ENCODE data around the gene NAIF1. TPM values are rescaled to one million over a fixed set of nuclear protein-coding genes. Genes with fewer than 3 reads are reported as not detected.

The NAIF1 gene
- polyA plus RNA-seq, 3 donors = 4.8 to 6.6 (median 5.1) TPM

Other genes with a start within 250 kb of the NAIF1 start
- gene ENG, start 212.7 kb downstream of the NAIF1 start, polyA plus RNA-seq = 100 to 1,000 TPM in 2 of 3 donors, 10 to 100 TPM in 1; 37.9 to 180 (median 107) TPM
- 10 to 100 TPM; 20.9 to 85.4 (median 71.1) TPM for gene AK1, start 189.6 kb downstream of the NAIF1 start, polyA plus RNA-seq
- gene ST6GALNAC6, start 167.7 kb downstream of the NAIF1 start, polyA plus RNA-seq = 100 to 1,000 TPM in 2 of 3 donors, 10 to 100 TPM in 1; 41.1 to 142 (median 141) TPM
- gene ST6GALNAC4, start 150.3 kb downstream of the NAIF1 start, polyA plus RNA-seq = 10 to 100 TPM; 20.4 to 41.4 (median 25.9) TPM
- gene PIP5KL1, start 136.5 kb downstream of the NAIF1 start, polyA plus RNA-seq = under 1 TPM; 0.22 to 0.74 (median 0.74) TPM
- 10 to 100 TPM; 26.9 to 40.5 (median 30.2) TPM for gene DPM2, start 129.5 kb downstream of the NAIF1 start, polyA plus RNA-seq
- gene EEIG1, start 86.3 kb downstream of the NAIF1 start, polyA plus RNA-seq = 10 to 100 TPM; 11.2 to 18.6 (median 14.9) TPM
- 100 to 1,000 TPM in 1 of 3 donors, 10 to 100 TPM in 2; 40.4 to 129 (median 61.0) TPM for gene SLC25A25, start 912 bp upstream of the NAIF1 start, polyA plus RNA-seq
- gene PTGES2, start 60.4 kb upstream of the NAIF1 start, polyA plus RNA-seq = 10 to 100 TPM; 36.1 to 63.9 (median 39.9) TPM
- 10 to 100 TPM in 1 of 3 donors, 1 to 10 TPM in 2; 5.9 to 15.6 (median 9.5) TPM for gene LCN2, start 82.1 kb upstream of the NAIF1 start, polyA plus RNA-seq
- gene BBLN, start 92.9 kb upstream of the NAIF1 start, polyA plus RNA-seq = 100 to 1,000 TPM in 1 of 3 donors, 10 to 100 TPM in 2; 74.5 to 110 (median 95.4) TPM
- 10 to 100 TPM; 56.6 to 69.7 (median 57.0) TPM for gene CIZ1, start 124.3 kb upstream of the NAIF1 start, polyA plus RNA-seq
- gene DNM1, start 136.1 kb upstream of the NAIF1 start, polyA plus RNA-seq = 10 to 100 TPM in 1 of 3 donors, 1 to 10 TPM in 2; 4.5 to 22.8 (median 6.4) TPM
- gene GOLGA2, start 208.7 kb upstream of the NAIF1 start, polyA plus RNA-seq = 100 to 1,000 TPM in 1 of 3 donors, 10 to 100 TPM in 2; 39.4 to 118 (median 52.6) TPM
- gene SWI5, start 209.0 kb upstream of the NAIF1 start, polyA plus RNA-seq = 10 to 100 TPM; 19.4 to 45.3 (median 27.9) TPM

All from adipose tissue (tissue), 3 donors.